HepG2 (cell line): ENCODE data around the gene KLF13. TPM values are rescaled to one million over a fixed set of nuclear protein-coding genes. Genes with fewer than 3 reads are reported as not detected.

Experiments
- ATAC-seq: fragments of 200-7000 bp; cut with Tn5 transposase; 3 replicates; pipeline ENCODE4 v1.9.1; 2020; ENCODE audit warnings: mild to moderate bottlenecking, moderate library complexity
- BruUV-seq: library from RNA; stranded (reverse); fragments of 400-500 nt; replicated peaks from 2 replicates; lab custom pipeline; 2021; lab: Mats Ljungman, UMichigan
- CTCF ChIA-PET: fragments of 300-600 bp; formaldehyde crosslinking; extraction: SDS; loops from one replicate; lab custom pipeline; 2021; ENCODE audit warnings: low total read pairs, inconsistent platforms, low intra/inter-chr PET ratio; lab: Yijun Ruan, JAX
- POLR2A ChIA-PET: fragments of 350-600 bp; sonication (Branson Sonifier 250); formaldehyde crosslinking; loops from one replicate; lab custom pipeline; 2020; ENCODE audit warnings: antibody characterized with exemption, inconsistent platforms; lab: Yijun Ruan, JAX
- DNase-seq: peaks from one replicate; pipeline ENCODE4 v3.0.0-alpha.2; 2015; ENCODE audit warnings: low spot score
- FAIRE-seq: peaks from 3 replicates; lab custom pipeline; 2011; peaks lifted over from hg19 to GRCh38; lab: Jason Lieb, UNC
- H2AFZ ChIP-seq: one replicate; pipeline ENCODE4 v1.6.1; 2011; ENCODE audit warnings: low read length, inconsistent platforms
- H3K27ac ChIP-seq: fragments of 300-600 bp; 3 replicates; pipeline ENCODE4 v1.8.0; 2011; ENCODE audit warnings: mixed run types, mild to moderate bottlenecking, mixed read lengths, low read length, inconsistent platforms; ENCODE audit not compliant: insufficient read depth; ENCODE audit errors: extremely low read length
- H3K27me3 ChIP-seq, 2 experiments: fragments of 200-600 bp in 1 of 2; 2 replicates in 1 of 2; 3 replicates in 1 of 2; pipeline versions ENCODE4 v1.6.0 to v1.8.0; 2011; ENCODE audit warnings: low read length in 2 of 2, mild to moderate bottlenecking in 2 of 2, moderate library complexity in 2 of 2, inconsistent platforms in 1 of 2; ENCODE audit not compliant: insufficient read depth in 2 of 2, control insufficient read depth in 1 of 2
- H3K36me3 ChIP-seq, 2 experiments: fragments of 200-600 bp in 1 of 2; replicated peaks in 1 of 2; 2 replicates in 1 of 2; 3 replicates in 1 of 2; pipeline versions ENCODE4 v1.5.1 to v1.8.0; 2011; ENCODE audit warnings: low read length in 2 of 2, inconsistent platforms in 1 of 2; ENCODE audit not compliant: insufficient read depth in 2 of 2, control insufficient read depth in 1 of 2
- H3K4me1 ChIP-seq: 2 replicates; pipeline ENCODE4 v1.5.1; 2012; ENCODE audit warnings: low read length, inconsistent platforms; ENCODE audit not compliant: insufficient read depth
- H3K4me2 ChIP-seq: 2 replicates; pipeline ENCODE4 v1.6.0; 2011; ENCODE audit warnings: low read depth, low read length, inconsistent platforms
- H3K4me3 ChIP-seq, 3 experiments: fragments of 200-600 bp in 1 of 3; sonication (generic), shearing (Covaris generic) in 1 of 3; replicated peaks in 1 of 3; 2 replicates each; pipeline ENCODE4 v1.5.1; 2011 to 2016; ENCODE audit warnings: low read length in 3 of 3, inconsistent platforms in 2 of 3, low read depth in 2 of 3, mild to moderate bottlenecking in 2 of 3, control low read depth in 1 of 3, mixed read lengths in 1 of 3; ENCODE audit not compliant: insufficient read depth in 1 of 3
- H3K79me2 ChIP-seq: one replicate; pipeline ENCODE4 v1.6.1; 2011; ENCODE audit warnings: low read length, inconsistent platforms; ENCODE audit not compliant: insufficient read depth
- H3K9ac ChIP-seq: 2 replicates; pipeline ENCODE4 v1.6.0; 2011; ENCODE audit warnings: mild to moderate bottlenecking, low read depth, low read length, inconsistent platforms; ENCODE audit not compliant: insufficient read depth
- H3K9me3 ChIP-seq: 2 replicates; pipeline ENCODE4 v1.5.1; 2012; ENCODE audit warnings: mild to moderate bottlenecking, low read length
- H4K20me1 ChIP-seq: 2 replicates; pipeline ENCODE4 v1.6.0; 2011; ENCODE audit warnings: inconsistent platforms, mild to moderate bottlenecking, low read length, moderate library complexity; ENCODE audit not compliant: insufficient read depth
- ERF ChIP-seq: IDR thresholded peaks from 2 replicates; pipeline ENCODE4 v1.6.1; 2018; ENCODE audit warnings: missing biosample characterization, missing genetic modification reagents
- GPN1 ChIP-seq: sonication (generic); formaldehyde crosslinking; IDR thresholded peaks from 2 replicates; pipeline ENCODE4 v1.5.1; 2020; ENCODE audit warnings: missing genetic modification reagents, borderline replicate concordance
- KLF15 ChIP-seq: sonication (generic); formaldehyde crosslinking; IDR thresholded peaks from 2 replicates; pipeline ENCODE4 v1.8.1; 2023; ENCODE audit warnings: borderline replicate concordance, mild to moderate bottlenecking, inconsistent platforms, missing genetic modification reagents, mixed read lengths
- RAD51 ChIP-seq: fragments of 450-650 bp; IDR thresholded peaks from 2 replicates; pipeline ENCODE4 v1.6.1; 2016; ENCODE audit warnings: borderline replicate concordance
- SETDB1 ChIP-seq: sonication (generic); formaldehyde crosslinking; IDR thresholded peaks from 2 replicates; pipeline ENCODE4 v1.5.1; 2020; ENCODE audit warnings: missing genetic modification reagents, mild to moderate bottlenecking, borderline replicate concordance
- TGIF2 ChIP-seq: IDR thresholded peaks from 2 replicates; pipeline ENCODE4 v1.6.1; 2016; ENCODE audit warnings: control low read depth, missing compliant biosample characterization
- THAP11 ChIP-seq: IDR thresholded peaks from 2 replicates; pipeline ENCODE4 v1.6.1; 2016; ENCODE audit warnings: missing biosample characterization, missing genetic modification reagents
- YEATS4 ChIP-seq: sonication (generic); formaldehyde crosslinking; IDR thresholded peaks from 2 replicates; pipeline ENCODE4 v1.4.0; 2020; ENCODE audit warnings: missing genetic modification reagents, borderline replicate concordance
- ZFP36 ChIP-seq: fragments of 150-350 bp; IDR thresholded peaks from 2 replicates; pipeline ENCODE4 v1.6.1; 2018; ENCODE audit warnings: borderline replicate concordance, low read length, low read depth; ENCODE audit not compliant: partially characterized antibody
- ZIK1 ChIP-seq: sonication (generic); formaldehyde crosslinking; IDR thresholded peaks from 2 replicates; pipeline ENCODE4 v1.5.0; 2020; ENCODE audit warnings: mild to moderate bottlenecking, low read depth, missing genetic modification reagents, borderline replicate concordance
- ZKSCAN1 ChIP-seq: fragments of 150-350 bp; IDR thresholded peaks from 2 replicates; pipeline ENCODE4 v1.6.1; 2014; ENCODE audit warnings: low read length
- ZNF33B ChIP-seq: sonication (generic); formaldehyde crosslinking; IDR thresholded peaks from 2 replicates; pipeline ENCODE4 v1.5.1; 2020; ENCODE audit warnings: mild to moderate bottlenecking, missing genetic modification reagents
- WGBS: methylation state at CpG from one replicate; pipeline ENCODE4 v1.1.6; 2017; ENCODE audit warnings: low lambda C conversion rate; 5-methylcytosine and 5-hydroxymethylcytosine counted together
- in situ Hi-C: cut with HindIII; loops from 2 replicates; pipeline ENCODE4 v1.10.0; 2017; ENCODE audit warnings: low pct_unique_long_range_greater_than_20kb; ENCODE audit not compliant: extremely low pct_ligation_motif_present
- intact Hi-C: fragments of 100-400 bp; cut with micrococcal nuclease; formaldehyde crosslinking; loops from one replicate; pipeline ENCODE4 v1.10.0; 2022; ENCODE audit not compliant: unreplicated experiment
- polyA plus RNA-seq, 8 experiments: library from polyadenylated mRNA; depleted of rRNA in 3 of 8; stranded (reverse) in 7 of 8; unstranded in 1 of 8; fragments of >200 nt; fragmentation: Illumina TruSeq in 4 of 8; extraction: Trizol in 4 of 8; gene quantifications; 2 replicates each; pipeline versions ENCODE4 v1.2.1 to v1.2.3, GENCODE V29; 2011 to 2016; ENCODE audit warnings: low read depth in 4 of 8, missing spikeins in 1 of 8, mixed read lengths in 1 of 8; ENCODE audit not compliant: insufficient read depth in 1 of 8
- total RNA-seq, 5 experiments: library from RNA; depleted of rRNA; stranded (reverse); fragments of >200 nt; fragmentation: Illumina TruSeq; extraction: Trizol; gene quantifications; 2 replicates each; pipeline ENCODE4 v1.2.3, GENCODE V29; 2016; ENCODE audit warnings: low read depth in 1 of 5
- TF ChIP-seq, protein P1 (sequence below): sonication (generic); formaldehyde crosslinking; IDR thresholded peaks from 2 replicates; pipeline ENCODE4 v1.4.0; 2020; ENCODE audit warnings: missing genetic modification reagents, borderline replicate concordance
- TF ChIP-seq, protein P2 (sequence below): sonication (generic); formaldehyde crosslinking; IDR thresholded peaks from 2 replicates; pipeline ENCODE4 v1.4.0; 2020; ENCODE audit warnings: missing genetic modification reagents, mild to moderate bottlenecking, borderline replicate concordance
- TF ChIP-seq, protein P3 (sequence below): sonication (generic); formaldehyde crosslinking; IDR thresholded peaks from 2 replicates; pipeline ENCODE4 v1.5.0; 2020; ENCODE audit warnings: missing genetic modification reagents

Gene KLF13
- total and polyA plus RNA-seq, 2 of the 13 experiments (the other 11 are each of a cell fraction or from before 2014, with no cell fraction given) = 16.8 to 25.1 TPM

DNA sequence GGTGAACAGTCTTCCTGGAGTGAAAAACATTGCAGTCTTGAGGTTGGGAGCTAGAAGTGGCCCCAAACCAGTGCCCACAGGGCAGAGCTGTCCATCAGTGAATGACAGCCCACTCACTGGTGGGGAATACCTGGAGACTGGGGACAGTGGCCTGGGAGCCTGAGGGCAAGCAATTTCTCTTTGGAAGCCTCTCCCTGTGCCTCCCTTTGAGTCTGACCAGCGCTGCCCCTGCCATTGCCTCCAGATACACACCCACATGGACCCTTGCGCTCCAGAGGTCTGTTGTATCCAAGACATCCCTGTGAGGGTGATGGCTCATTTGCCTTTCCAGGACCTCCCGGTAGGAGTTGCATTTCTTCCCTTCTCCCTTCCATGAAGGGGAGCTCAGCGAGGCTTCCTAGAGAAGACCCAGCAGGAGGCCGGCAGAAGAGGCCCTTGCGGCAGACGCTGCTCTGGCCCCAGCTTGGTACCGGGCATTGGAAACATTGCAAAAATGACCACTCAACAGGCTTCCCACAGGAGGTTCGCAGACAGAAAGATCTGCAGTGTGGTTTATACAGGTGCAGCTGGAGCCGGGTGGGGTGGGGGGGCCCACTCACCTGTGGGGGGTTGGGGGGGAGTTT is 38.5 kb downstream of the KLF13 start:
- no peaks in the 10 kb centered on the region; the same call in 1 of the 2 replicates for H3K4me1 ChIP-seq
- intact Hi-C loops (no loop called here), in situ Hi-C loops (no loop called here)
- no peaks in the 10 kb centered on the region; the same call in 1 of the 2 replicates for H4K20me1 ChIP-seq
- no peak for ATAC-seq
- no peaks in the 10 kb centered on the region for H3K36me3 ChIP-seq
- ChIA-PET POLR2A (no interaction called here), CTCF (no interaction called here)
- DNase-seq = no peak
- H2AFZ ChIP-seq = no peak overlapping the region
- peaks cover 6% of the 10 kb centered on the region for H3K79me2 ChIP-seq
- no peak overlapping the region for H3K9ac ChIP-seq
- no peak overlapping the region for H3K27ac ChIP-seq
- H3K27me3 ChIP-seq = no peaks in the 10 kb centered on the region; a peak in 1 of 5 replicates
- no peak overlapping the region for H3K4me2 ChIP-seq
- no peaks in the 10 kb centered on the region for H3K9me3 ChIP-seq
- 96% methylated on average over 5 of the region's 10 CpGs for WGBS
- no TSS peak for BruUV-seq
- FAIRE-seq = no peak
- no peak overlapping the region for H3K4me3 ChIP-seq
- TF ChIP-seq ZNF33B (no peak), KLF15 (CRISPR knock-in tag) (no peak), ZKSCAN1 (no peak), ERF (CRISPR knock-in tag) (no peak), RAD51 (no peak), TGIF2 (no peak), THAP11 (no peak), ZIK1 (CRISPR knock-in tag) (no peak), GPN1 (CRISPR knock-in tag) (no peak), ZFP36 (no peak), YEATS4 (CRISPR knock-in tag) (no peak), SETDB1 (CRISPR knock-in tag) (no peak)
- TF ChIP-seq, protein P1, sequence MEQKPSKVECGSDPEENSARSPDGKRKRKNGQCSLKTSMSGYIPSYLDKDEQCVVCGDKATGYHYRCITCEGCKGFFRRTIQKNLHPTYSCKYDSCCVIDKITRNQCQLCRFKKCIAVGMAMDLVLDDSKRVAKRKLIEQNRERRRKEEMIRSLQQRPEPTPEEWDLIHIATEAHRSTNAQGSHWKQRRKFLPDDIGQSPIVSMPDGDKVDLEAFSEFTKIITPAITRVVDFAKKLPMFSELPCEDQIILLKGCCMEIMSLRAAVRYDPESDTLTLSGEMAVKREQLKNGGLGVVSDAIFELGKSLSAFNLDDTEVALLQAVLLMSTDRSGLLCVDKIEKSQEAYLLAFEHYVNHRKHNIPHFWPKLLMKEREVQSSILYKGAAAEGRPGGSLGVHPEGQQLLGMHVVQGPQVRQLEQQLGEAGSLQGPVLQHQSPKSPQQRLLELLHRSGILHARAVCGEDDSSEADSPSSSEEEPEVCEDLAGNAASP (CRISPR knock-in tag) = no peak
- TF ChIP-seq, protein P2, sequence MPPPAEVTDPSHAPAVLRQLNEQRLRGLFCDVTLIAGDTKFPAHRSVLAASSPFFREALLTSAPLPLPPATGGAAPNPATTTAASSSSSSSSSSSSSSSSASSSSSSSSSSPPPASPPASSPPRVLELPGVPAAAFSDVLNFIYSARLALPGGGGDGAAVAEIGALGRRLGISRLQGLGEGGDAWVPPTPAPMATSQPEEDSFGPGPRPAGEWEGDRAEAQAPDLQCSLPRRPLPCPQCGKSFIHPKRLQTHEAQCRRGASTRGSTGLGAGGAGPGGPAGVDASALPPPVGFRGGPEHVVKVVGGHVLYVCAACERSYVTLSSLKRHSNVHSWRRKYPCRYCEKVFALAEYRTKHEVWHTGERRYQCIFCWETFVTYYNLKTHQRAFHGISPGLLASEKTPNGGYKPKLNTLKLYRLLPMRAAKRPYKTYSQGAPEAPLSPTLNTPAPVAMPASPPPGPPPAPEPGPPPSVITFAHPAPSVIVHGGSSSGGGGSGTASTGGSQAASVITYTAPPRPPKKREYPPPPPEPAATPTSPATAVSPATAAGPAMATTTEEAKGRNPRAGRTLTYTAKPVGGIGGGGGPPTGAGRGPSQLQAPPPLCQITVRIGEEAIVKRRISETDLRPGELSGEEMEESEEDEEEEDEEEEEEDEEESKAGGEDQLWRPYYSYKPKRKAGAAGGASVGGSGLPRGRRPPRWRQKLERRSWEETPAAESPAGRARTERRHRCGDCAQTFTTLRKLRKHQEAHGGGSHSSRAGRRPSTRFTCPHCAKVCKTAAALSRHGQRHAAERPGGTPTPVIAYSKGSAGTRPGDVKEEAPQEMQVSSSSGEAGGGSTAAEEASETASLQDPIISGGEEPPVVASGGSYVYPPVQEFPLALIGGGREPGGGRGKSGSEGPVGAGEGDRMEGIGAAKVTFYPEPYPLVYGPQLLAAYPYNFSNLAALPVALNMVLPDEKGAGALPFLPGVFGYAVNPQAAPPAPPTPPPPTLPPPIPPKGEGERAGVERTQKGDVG = no peak
- TF ChIP-seq, protein P3, sequence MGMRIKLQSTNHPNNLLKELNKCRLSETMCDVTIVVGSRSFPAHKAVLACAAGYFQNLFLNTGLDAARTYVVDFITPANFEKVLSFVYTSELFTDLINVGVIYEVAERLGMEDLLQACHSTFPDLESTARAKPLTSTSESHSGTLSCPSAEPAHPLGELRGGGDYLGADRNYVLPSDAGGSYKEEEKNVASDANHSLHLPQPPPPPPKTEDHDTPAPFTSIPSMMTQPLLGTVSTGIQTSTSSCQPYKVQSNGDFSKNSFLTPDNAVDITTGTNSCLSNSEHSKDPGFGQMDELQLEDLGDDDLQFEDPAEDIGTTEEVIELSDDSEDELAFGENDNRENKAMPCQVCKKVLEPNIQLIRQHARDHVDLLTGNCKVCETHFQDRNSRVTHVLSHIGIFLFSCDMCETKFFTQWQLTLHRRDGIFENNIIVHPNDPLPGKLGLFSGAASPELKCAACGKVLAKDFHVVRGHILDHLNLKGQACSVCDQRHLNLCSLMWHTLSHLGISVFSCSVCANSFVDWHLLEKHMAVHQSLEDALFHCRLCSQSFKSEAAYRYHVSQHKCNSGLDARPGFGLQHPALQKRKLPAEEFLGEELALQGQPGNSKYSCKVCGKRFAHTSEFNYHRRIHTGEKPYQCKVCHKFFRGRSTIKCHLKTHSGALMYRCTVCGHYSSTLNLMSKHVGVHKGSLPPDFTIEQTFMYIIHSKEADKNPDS = no peak
